Skeletal muscle cell (primary cell): Measurements from ENCODE around the gene ELMO1.

Source experiments
- DNase-seq: peaks from one replicate; pipeline ENCODE4 v3.0.0-alpha.2; 2010; ENCODE audit warnings: low read depth
- H3K4me3 ChIP-seq: 2 replicates; pipeline ENCODE4 v1.5.1; 2011; ENCODE audit warnings: low read depth, mild to moderate bottlenecking, control low read depth, low read length, moderate library complexity

ELMO1 gene

DNA sequence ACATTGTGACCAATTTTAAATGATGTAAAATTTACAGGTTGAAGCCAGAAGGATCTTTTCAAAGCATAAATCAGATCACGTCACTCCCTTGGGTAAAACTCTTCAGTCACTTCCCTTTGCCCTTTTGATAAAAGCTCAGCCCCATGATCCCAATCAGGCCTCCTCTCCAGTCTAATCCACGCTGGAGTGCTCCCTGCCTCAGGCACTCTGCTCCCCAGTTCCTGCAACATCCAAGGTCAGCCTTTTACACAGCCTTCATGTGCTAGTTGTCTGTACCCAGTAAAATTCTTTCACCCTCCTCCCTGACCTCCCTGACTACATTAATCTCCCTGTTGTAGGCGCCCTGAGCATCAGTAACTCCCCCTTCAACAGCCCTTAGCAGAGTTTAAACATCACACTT, 14.1 kb downstream of the ELMO1 start:
- no peak overlapping the region for H3K4me3 ChIP-seq
- no peak for DNase-seq

DNA sequence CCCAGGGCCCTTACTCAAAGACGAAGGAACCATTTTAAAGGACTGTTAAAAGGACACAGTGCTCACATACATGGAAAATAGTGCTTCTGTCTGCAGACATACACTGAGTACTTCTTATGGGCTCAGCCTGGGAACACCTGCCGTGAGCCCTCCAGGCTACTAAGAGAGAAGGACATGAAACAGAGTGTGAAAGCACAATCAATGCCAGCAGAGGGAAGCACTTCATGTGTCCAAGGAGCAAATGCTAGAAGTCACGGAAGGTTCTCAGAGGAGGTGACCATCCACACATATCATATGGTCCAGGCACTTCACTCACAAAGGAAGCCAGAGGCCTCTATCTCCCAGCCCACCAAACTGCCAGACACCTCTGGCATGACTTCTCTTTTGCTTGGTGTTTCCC, 15.5 kb downstream of the ELMO1 start:
- H3K4me3 ChIP-seq: no peak overlapping the region
- DNase-seq: no peak

DNA sequence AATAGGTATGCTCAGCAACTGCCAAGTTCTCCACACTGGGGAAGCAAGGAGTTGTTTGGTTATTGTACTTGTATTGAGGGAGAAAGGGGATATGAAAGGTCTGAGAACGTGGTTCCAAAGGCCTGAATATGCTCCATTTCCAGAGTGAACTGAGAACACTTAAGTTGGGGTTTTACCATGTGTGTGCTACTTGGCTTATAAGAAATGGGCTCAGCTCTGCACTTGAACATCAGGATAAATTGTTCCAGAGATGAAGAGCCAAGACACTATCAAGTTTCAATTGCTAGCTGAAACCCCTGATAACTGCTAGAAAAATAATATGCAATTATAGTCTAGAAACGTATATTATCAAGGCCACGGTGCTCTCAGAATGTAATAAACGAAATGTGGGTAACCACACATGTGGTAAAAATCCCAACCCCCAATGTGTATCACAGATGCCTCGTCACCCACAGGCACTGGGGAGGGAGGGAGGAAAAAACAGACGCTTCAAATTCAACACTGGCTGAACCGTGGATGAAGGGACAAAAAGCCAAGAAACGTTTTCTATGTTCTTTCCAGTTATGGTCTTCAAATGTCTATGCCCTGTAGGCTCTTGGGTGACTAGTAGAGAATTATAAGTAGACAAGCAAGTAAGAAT, 16.3 kb downstream of the ELMO1 start:
- DNase-seq: no peak
- no peak overlapping the region for H3K4me3 ChIP-seq

DNA sequence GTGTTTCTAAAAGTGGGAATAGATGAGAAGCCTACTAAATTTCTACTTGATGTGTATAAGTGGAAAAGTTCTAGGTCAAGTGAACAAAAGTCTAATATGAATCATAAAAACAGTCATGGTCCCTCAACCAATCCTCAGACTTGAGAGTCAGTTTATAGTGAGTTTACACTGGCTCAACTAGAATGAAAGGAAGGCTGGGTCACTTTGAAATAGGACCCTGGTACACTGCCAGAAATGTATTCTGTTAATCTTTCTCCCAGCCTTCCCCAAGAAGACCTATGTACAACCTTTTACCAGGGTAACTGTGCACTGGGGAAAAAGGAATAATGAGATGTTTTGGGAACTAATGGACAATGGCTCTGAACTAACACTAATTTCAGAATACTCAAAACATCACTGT, 17.3 kb downstream of the ELMO1 start:
- DNase-seq: no peak
- no peak overlapping the region for H3K4me3 ChIP-seq

DNA sequence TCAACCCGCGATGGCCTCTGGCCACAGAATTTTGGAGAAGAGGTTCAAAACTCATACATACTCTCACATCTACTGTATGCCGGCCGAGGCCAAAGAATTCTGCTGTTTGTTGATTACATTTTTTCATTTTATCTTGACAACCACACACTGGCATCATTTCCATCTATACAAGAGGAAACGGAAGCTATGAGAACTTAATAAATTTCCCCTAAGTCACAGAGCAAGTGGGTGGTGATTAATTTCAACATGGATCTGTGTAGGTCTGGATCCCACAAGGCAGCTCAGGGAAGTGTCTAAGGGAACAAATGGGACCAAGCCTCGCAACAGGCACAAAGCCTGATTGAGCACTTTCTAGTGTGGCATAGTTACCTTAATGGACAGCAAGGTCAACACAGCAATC, 18.0 kb downstream of the ELMO1 start:
- H3K4me3 ChIP-seq: no peak overlapping the region
- DNase-seq: no peak

DNA sequence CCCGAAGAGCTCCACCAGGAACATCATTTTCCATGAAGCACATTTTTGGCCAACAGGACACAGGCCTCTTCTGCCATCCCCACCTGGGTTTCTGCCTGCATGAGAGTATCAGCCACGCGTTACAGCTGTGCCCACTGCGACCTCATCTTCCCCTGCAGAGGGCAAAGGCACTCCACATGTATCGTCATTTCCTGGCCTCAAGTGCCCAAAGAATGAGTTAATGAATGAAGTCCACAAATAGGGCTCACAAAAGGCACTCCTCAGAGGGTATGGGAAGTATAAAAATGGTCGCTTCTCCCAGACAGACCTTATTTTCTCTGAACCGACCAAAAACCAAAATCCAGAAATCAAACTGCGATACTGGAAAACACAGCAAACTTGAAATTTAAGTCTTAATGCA, 18.5 kb downstream of the ELMO1 start:
- H3K4me3 ChIP-seq: no peak overlapping the region
- no peak for DNase-seq

DNA sequence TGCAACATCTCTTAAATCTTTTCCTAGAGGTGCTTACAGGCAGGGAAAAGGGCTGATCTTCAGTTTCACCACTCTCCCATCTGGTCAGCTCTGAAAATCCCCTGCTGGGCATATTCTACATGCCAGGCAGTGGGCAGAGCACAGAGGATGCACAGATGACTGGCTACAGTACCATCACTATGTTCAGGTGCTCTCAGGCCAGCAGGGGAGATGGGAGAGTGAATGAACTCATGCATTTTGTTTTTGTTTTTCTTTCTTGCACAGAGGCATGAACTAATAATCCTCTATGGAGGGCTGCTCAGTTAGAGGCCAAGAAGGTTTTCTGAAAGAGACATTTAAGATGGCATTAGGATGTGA, 19.3 kb downstream of the ELMO1 start:
- no peak for DNase-seq
- no peak overlapping the region for H3K4me3 ChIP-seq

DNA sequence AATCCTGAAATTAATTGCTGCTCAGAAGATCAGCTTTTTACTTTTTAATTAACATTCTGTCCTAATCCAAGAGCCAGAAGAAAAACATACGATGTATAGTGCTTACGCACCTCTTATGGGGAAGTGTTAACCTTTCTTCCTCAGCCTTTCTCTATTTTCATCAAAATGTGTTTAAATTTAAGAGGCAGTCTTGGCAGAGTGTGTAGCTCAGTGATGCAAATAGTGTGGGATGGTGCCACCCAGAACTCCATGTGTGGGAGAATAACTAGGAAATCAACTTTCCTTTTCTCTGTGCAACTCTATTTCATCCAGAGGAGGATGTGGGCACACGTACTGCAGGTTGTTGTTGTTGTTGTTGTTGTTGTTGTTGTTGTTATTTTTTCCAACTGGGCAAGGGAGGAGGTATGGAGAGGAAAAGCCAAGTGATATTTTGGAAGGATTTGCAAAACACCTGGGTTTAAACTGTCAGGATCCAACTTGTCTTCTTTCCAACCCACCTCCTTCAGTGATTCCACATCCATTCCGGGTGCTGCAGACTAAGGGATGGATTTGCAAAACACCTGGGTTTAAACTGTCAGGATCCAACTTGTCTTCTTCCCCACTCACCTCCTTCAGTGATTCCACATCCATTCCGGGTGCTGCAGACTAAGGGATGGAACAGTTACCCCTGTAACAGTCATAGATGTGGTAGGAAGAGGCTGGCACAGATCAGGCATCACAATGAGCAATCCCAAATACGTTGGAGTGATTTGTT, 19.8 kb downstream of the ELMO1 start:
- no peak for DNase-seq
- no peak overlapping the region for H3K4me3 ChIP-seq

DNA sequence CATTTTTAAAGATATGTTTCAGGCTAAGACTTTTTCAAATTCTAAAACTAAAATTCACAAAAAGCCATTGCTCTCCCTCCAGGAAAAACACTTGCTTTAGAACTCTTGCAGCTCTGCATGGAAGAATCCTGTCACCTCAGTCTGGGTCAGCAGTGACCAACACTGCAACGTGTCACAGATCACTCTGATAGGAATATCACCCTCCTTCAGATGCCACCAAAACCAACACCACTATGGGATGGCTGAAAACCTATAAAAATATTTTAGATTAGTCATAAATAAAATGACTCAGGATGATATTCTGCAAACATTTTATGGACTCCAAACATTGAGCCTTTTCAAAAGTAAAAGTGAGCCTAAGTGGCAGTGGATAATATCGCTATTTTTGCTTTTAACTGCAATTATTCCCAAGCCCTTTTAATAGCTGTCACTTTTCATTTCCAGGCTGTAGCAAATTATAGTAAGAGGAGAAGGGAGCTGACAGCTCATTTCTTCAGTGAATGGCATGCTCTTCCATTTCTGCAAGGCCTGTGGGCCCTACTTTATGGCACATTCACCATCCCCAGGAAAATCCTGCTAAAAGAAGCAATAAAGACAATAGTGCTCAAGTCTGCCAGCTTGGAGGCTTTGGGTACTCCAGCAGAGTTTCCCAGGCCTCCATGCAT, 21.3 kb downstream of the ELMO1 start:
- no peak overlapping the region for H3K4me3 ChIP-seq
- no peak for DNase-seq

DNA sequence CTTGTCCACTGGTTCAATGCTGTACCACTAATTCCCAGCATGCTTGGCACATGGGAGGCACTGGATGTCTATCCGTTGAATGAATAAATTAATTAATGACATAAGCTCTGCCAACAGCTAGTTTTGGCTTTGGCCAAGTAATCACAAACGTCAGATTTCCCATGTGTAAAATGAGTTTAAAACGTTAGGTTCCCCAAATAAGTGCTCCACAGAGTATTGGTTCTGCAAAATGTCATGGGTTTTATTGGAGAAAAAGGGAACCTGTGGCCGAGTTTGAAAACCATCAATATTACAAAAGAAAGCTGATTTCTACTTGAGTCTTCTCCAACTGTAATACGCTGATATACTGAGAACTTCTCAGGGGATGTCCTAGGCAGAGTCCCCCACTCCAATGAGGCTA, 23.2 kb downstream of the ELMO1 start:
- H3K4me3 ChIP-seq: no peak overlapping the region
- no peak for DNase-seq

DNA sequence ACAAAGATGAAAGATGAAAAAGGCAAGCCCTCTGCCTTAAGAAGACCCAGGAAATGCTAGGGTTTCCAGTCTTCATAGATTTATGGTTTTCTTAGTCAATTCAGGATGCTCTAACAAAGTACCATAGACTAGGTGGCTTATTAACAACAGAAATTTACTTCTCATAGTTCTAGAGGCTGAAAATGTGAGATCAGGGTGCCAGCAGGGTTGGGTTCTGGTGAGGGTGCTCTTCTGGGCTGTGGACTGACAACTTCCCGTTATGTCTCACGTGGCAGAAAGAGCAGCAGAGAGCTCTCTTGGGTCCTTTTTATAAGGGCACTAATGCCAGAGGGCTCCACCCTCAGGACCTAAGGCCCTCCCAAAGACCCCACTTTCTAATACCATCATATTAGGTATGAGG, 23.7 kb downstream of the ELMO1 start:
- no peak for DNase-seq
- H3K4me3 ChIP-seq: no peak overlapping the region

DNA sequence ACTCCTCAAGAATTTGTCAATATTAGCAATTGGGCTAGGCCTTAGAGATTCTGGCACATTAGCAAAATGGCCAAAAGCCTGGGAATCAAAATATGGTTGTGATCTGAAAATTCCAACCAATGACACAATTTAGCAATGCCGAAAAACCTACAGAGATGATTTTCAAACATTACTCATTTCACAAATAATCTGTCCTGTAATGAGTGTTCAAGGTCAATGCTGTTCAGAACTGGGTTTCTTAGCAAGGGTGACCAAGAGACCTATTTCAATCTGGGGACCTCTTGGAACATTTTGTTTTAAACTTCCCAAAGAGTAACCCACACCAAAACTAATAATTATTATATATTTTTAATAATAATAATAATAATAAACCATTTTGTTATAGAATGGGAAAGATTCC, 24.1 kb downstream of the ELMO1 start:
- no peak for DNase-seq
- H3K4me3 ChIP-seq: no peak overlapping the region

DNA sequence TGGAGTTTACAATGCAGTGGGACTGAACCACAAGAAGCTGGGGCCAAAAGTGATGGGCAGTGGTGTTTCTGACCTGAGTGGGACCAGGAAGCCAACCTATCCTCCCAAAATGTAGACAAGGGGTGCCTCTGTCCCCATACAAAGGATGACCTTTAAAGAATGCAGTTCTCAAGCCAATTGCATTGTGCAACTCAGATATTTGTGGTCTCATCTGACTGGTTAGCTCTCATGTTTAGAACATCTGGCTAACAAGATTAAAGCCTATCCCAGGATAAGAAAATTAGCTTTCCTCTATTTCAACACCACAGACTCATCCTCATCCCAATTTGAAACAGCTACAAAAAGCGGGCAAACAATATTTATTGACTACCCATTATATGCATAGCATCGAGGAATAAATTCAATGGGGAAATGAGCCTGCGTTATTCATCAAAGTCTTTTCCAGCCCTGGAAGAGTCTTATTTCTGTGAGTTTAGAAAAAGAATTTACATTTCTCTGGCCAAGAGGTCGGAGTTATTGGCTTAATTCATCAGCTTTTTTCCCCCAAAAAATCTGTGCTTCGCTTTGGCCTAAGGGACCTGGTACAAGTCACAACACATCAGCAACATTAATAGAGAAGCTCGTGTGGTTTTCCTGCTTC, 26.7 kb downstream of the ELMO1 start:
- no peak for DNase-seq
- H3K4me3 ChIP-seq: no peak overlapping the region

DNA sequence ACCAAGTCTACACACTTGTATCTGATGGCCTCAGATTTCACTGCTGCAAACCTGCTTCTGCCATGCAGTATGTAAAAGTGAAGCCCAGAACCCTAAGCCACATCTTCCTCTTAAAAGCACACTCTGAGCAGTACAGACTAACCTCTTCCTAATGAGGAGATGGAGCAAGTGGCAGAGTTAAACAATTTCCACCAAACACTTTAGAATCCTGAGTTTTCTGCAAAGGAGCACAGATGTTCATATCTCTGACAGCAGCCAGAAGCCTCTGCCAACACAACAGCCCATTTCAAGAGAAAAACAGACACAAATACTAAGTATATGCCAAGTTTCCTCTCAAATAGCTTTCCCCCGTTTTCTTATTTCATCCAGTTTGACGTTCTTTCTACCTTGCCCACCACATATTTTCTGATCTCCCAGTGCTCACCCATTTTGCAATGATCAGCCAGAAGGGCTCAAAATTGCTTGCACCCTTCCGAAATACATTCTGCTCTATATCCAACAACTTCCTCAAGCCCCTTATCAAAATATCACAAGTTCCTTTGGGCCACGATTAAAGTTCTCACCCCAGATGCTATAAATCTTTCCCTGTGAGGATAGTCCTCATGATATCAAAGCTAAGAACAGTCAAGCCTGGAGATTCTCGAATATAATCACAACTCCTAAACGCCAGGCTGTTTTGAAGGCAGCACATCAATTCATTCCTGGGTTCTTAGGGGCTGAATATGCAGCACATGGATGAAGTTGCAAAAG, 27.5 kb downstream of the ELMO1 start:
- no peak overlapping the region for H3K4me3 ChIP-seq
- DNase-seq: no peak

DNA sequence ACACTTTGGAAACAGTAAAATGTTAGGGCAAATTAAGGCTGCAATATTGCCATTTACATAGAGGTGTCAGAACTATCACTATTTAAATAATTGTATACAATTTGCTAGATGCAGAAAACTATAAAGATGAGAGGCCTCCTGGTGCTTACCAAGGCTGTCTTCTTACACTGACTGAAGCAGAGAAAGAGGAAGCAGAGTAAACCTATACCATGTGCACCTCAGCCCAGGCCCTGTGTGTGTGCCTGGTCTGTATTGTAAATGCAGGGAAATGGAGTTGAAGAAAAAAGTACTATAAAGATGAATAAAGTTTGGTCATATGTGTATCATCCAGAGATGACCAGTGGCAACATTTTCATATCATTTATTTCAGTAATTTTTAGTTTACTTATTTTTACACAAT, 29.2 kb downstream of the ELMO1 start:
- no peak overlapping the region for H3K4me3 ChIP-seq
- no peak for DNase-seq

DNA sequence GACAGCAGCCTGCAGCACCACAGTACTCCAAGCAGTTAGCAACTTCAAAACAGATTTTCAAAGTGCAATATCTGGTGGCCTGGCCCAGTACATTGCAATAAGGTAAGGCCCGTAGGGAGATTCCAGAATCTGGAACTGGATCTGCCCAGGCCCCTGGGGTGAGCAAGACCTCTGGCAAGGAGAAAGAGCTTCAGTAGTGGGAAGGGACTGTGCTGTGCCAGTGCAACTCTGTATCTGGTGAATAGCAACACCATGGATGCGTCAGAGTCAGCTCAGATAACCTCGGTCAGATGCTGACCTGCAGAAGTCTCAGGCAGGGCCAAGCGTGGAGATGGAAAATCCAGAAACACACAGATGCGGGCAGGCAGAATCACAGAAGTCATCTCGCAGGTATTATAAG, 30.3 kb downstream of the ELMO1 start:
- H3K4me3 ChIP-seq: no peak overlapping the region
- DNase-seq: no peak

DNA sequence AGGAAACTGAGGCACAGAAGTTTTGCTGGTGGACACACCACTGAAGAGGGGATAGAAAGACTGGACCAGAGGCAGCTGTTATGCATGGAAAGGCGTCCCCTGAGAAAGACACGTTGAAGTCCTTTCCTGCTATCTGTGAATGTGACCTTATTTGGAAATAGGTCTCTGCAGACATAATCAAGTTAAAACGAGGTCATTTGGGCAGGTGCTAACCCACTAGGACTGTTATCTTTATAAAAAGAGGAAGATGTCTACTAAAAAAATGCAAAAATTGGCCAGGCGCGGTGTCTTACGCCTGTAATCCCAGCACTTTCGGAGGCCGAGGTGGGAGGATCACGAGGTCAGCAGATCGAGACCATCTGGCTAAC, 31.6 kb downstream of the ELMO1 start:
- H3K4me3 ChIP-seq: no peak overlapping the region
- DNase-seq: no peak

DNA sequence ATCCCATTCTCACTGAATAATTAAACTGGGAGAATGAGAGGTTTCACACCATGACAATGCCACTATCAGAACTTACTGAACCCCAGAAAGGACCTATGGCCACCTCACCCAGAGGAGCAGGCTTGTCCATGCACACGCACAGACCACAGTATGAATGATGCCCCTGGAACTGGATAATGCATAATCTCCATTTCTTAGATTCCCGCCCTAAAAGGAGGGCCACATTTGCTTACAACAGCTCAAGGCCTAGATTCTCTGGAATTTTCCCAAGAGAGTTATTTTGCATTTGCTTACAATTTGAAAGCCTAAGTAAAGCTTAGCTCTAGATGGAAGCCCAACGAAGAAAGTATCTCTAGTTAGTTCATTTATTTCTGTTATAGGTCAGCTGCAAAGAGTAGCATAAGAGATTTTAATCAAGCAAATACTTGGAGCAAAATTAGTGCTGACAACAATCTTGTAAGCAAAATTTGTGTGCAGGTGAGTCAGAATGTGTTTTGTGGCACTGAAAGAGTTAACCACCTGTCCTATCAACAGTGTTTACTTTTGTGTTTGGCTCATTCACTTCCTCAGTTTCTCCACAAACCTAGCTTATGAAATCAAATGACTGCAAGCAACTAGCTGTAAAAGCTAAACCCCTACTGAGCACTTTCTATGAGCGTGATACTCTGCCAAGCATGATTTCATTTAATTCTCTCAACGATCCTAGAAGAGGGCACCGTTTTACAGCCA, 32.1 kb downstream of the ELMO1 start:
- DNase-seq: no peak
- H3K4me3 ChIP-seq: no peak overlapping the region

DNA sequence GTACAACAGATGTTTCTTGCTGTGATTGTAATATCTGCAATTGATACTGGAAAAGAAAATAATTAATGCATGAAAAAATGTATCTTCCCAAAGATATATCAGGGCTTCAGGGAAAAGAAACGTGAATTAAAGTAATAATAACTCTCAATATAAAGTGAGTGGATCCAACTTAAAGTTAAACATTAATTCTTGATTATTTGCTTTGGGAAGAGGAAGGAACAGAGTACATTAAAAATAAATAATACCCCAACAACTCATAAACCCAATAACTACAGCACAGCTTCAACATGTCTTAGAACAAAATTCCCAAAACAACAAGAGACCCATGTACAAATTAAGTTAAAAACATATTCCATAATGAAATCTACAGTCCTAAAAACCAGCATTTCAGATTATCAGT, 33.0 kb downstream of the ELMO1 start:
- no peak overlapping the region for H3K4me3 ChIP-seq
- DNase-seq: no peak
